HepG2 (cell line): ENCODE results near the gene HTR1D. TPM values are rescaled to one million over a fixed set of nuclear protein-coding genes. Genes with fewer than 3 reads are reported as not detected.

Experiments used
- FOXC1 ChIP-seq: sonication (generic); formaldehyde crosslinking; IDR thresholded peaks from 2 replicates; pipeline ENCODE4 v1.8.0; 2022; ENCODE audit warnings: mild to moderate bottlenecking, missing genetic modification reagents, borderline replicate concordance
- HOXA3 ChIP-seq: sonication (generic); formaldehyde crosslinking; IDR thresholded peaks from 2 replicates; pipeline ENCODE4 v1.5.0; 2020; ENCODE audit warnings: missing genetic modification reagents
- IRF9 ChIP-seq: sonication (generic); formaldehyde crosslinking; IDR thresholded peaks from 2 replicates; pipeline ENCODE4 v1.8.0; 2022; ENCODE audit warnings: missing genetic modification reagents, mild to moderate bottlenecking, borderline replicate concordance
- ONECUT2 ChIP-seq: sonication (generic); formaldehyde crosslinking; IDR thresholded peaks from 2 replicates; pipeline ENCODE4 v1.4.0; 2020; ENCODE audit warnings: missing genetic modification reagents
- PHF20 ChIP-seq: sonication (generic); formaldehyde crosslinking; IDR thresholded peaks from 2 replicates; pipeline ENCODE4 v1.5.0; 2020; ENCODE audit warnings: mild to moderate bottlenecking, missing genetic modification reagents
- PRMT3 ChIP-seq: sonication (generic); formaldehyde crosslinking; IDR thresholded peaks from 2 replicates; pipeline ENCODE4 v1.8.1; 2022; ENCODE audit warnings: low read depth, mild to moderate bottlenecking, moderate library complexity, missing genetic modification reagents, borderline replicate concordance
- RBFOX2 ChIP-seq: fragments of 200-400 bp; formaldehyde crosslinking; IDR thresholded peaks from 2 replicates; pipeline ENCODE4 v1.6.1; 2017; ENCODE audit warnings: low read depth, mild to moderate bottlenecking, low read length
- SOX6 ChIP-seq, 2 experiments: fragments of 450-650 bp in 1 of 2; sonication (generic) in 1 of 2; formaldehyde crosslinking in 1 of 2; IDR thresholded peaks; 2 replicates each; pipeline versions ENCODE4 v1.4.0 to v1.6.1; 2017 to 2020; ENCODE audit warnings: antibody characterized with exemption in 1 of 2, mild to moderate bottlenecking in 1 of 2, missing genetic modification reagents in 1 of 2
- TFDP1 ChIP-seq: IDR thresholded peaks from 2 replicates; pipeline ENCODE4 v1.6.1; 2016; ENCODE audit warnings: missing compliant biosample characterization, missing genetic modification reagents, borderline replicate concordance
- ZEB1 ChIP-seq: IDR thresholded peaks from 2 replicates; pipeline ENCODE4 v1.6.1; 2012; ENCODE audit warnings: mild to moderate bottlenecking, low read depth, inconsistent platforms; ENCODE audit not compliant: insufficient replicate concordance
- ZFP36L2 ChIP-seq: sonication (generic); formaldehyde crosslinking; IDR thresholded peaks from 2 replicates; pipeline ENCODE4 v1.4.0; 2020; ENCODE audit warnings: missing genetic modification reagents
- ZNF569 ChIP-seq: sonication (generic); formaldehyde crosslinking; IDR thresholded peaks from 2 replicates; pipeline ENCODE4 v1.5.0; 2020; ENCODE audit warnings: mild to moderate bottlenecking, missing genetic modification reagents, moderate library complexity, borderline replicate concordance
- ZNF691 ChIP-seq: sonication (generic); formaldehyde crosslinking; IDR thresholded peaks from 2 replicates; pipeline ENCODE4 v1.4.0; 2020; ENCODE audit warnings: missing genetic modification reagents, low read depth, mild to moderate bottlenecking, borderline replicate concordance
- ZNF761 ChIP-seq: sonication (generic); formaldehyde crosslinking; conservative IDR thresholded peaks from 2 replicates; pipeline ENCODE4 v1.4.0; 2020; ENCODE audit warnings: mild to moderate bottlenecking, missing genetic modification reagents
- ZNF83 ChIP-seq: sonication (generic); formaldehyde crosslinking; IDR thresholded peaks from 2 replicates; pipeline ENCODE4 v1.4.0; 2020; ENCODE audit warnings: missing genetic modification reagents, mild to moderate bottlenecking, borderline replicate concordance
- polyA plus RNA-seq, 8 experiments: library from polyadenylated mRNA; depleted of rRNA in 3 of 8; stranded (reverse) in 7 of 8; unstranded in 1 of 8; fragments of >200 nt; fragmentation: Illumina TruSeq in 4 of 8; extraction: Trizol in 4 of 8; gene quantifications; 2 replicates each; pipeline versions ENCODE4 v1.2.1 to v1.2.3, GENCODE V29; 2011 to 2016; ENCODE audit warnings: low read depth in 4 of 8, missing spikeins in 1 of 8, mixed read lengths in 1 of 8; ENCODE audit not compliant: insufficient read depth in 1 of 8
- total RNA-seq, 5 experiments: library from RNA; depleted of rRNA; stranded (reverse); fragments of >200 nt; fragmentation: Illumina TruSeq; extraction: Trizol; gene quantifications; 2 replicates each; pipeline ENCODE4 v1.2.3, GENCODE V29; 2016; ENCODE audit warnings: low read depth in 1 of 5
- TF ChIP-seq, protein P1 (sequence below): sonication (generic); formaldehyde crosslinking; conservative IDR thresholded peaks from 2 replicates; pipeline ENCODE4 v1.4.0; 2020; ENCODE audit warnings: missing genetic modification reagents
- TF ChIP-seq, protein P2 (sequence below): sonication (generic); formaldehyde crosslinking; IDR thresholded peaks from 2 replicates; pipeline ENCODE4 v1.5.0; 2020; ENCODE audit warnings: mild to moderate bottlenecking, missing genetic modification reagents
- TF ChIP-seq, protein P3 (sequence below): sonication (generic); formaldehyde crosslinking; IDR thresholded peaks from 2 replicates; pipeline ENCODE4 v1.4.0; 2020; ENCODE audit warnings: missing genetic modification reagents
- TF ChIP-seq, protein P4 (sequence below): sonication (generic); formaldehyde crosslinking; IDR thresholded peaks from 2 replicates; pipeline ENCODE4 v1.5.1; 2020; ENCODE audit warnings: missing genetic modification reagents, mild to moderate bottlenecking, borderline replicate concordance

HTR1D gene
- total and polyA plus RNA-seq, 2 of the 13 experiments (the other 11 are each of a cell fraction or from before 2014, with no cell fraction given), result 0.04 to 0.07 TPM

GRCh38 chr1:23177438-23178380 lies 39.6 kb downstream of the HTR1D start (continued):
- TF ChIP-seq ZNF83 (CRISPR knock-in tag) (0 out of 2 replicates have a peak, but pooled peaks have one; percentile 81), ZEB1 (no peak), FOXC1 (CRISPR knock-in tag) (peak; percentile 74; the same call in 1 of the 2 replicates), TFDP1 (CRISPR knock-in tag) (peak; percentile 85; the same call in 1 of the 2 replicates), ZNF691 (CRISPR knock-in tag) (no peak), SOX6 (IDR thresholded peaks at IDR 0.05) (no peak), SOX6 (CRISPR knock-in tag; IDR thresholded peaks at IDR 0.05) (no peak), ZNF761 (CRISPR knock-in tag) (no peak), IRF9 (CRISPR knock-in tag) (peak; percentile 71; the same call in 1 of the 2 replicates), ZNF569 (no peak), RBFOX2 (0 out of 2 replicates have a peak, but pooled peaks have one; percentile 29), PRMT3 (CRISPR knock-in tag) (peak; percentile 43; the same call in 1 of the 2 replicates), HOXA3 (0 out of 2 replicates have a peak, but pooled peaks have one; percentile 24), PHF20 (no peak), ZFP36L2 (no peak), ONECUT2 (CRISPR knock-in tag) (no peak)
- TF ChIP-seq, protein P1, sequence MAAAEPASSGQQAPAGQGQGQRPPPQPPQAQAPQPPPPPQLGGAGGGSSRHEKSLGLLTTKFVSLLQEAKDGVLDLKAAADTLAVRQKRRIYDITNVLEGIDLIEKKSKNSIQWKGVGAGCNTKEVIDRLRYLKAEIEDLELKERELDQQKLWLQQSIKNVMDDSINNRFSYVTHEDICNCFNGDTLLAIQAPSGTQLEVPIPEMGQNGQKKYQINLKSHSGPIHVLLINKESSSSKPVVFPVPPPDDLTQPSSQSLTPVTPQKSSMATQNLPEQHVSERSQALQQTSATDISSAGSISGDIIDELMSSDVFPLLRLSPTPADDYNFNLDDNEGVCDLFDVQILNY, result peak; percentile 63; the same call in 1 of the 2 replicates
- TF ChIP-seq, protein P2, sequence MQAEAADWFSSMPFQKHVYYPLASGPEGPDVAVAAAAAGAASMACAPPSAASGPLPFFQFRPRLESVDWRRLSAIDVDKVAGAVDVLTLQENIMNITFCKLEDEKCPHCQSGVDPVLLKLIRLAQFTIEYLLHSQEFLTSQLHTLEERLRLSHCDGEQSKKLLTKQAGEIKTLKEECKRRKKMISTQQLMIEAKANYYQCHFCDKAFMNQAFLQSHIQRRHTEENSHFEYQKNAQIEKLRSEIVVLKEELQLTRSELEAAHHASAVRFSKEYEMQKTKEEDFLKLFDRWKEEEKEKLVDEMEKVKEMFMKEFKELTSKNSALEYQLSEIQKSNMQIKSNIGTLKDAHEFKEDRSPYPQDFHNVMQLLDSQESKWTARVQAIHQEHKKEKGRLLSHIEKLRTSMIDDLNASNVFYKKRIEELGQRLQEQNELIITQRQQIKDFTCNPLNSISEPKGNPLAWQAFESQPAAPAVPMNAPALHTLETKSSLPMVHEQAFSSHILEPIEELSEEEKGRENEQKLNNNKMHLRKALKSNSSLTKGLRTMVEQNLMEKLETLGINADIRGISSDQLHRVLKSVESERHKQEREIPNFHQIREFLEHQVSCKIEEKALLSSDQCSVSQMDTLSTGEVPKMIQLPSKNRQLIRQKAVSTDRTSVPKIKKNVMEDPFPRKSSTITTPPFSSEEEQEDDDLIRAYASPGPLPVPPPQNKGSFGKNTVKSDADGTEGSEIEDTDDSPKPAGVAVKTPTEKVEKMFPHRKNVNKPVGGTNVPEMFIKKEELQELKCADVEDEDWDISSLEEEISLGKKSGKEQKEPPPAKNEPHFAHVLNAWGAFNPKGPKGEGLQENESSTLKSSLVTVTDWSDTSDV, result peak; percentile 73
- TF ChIP-seq, protein P3, sequence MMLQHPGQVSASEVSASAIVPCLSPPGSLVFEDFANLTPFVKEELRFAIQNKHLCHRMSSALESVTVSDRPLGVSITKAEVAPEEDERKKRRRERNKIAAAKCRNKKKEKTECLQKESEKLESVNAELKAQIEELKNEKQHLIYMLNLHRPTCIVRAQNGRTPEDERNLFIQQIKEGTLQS, result no peak
- TF ChIP-seq, protein P4, sequence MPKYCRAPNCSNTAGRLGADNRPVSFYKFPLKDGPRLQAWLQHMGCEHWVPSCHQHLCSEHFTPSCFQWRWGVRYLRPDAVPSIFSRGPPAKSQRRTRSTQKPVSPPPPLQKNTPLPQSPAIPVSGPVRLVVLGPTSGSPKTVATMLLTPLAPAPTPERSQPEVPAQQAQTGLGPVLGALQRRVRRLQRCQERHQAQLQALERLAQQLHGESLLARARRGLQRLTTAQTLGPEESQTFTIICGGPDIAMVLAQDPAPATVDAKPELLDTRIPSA (CRISPR knock-in tag), result no peak
